K562 (cell line): ENCODE measurements around the gene TNNI2. TPM values are rescaled to one million over a fixed set of nuclear protein-coding genes. Genes with fewer than 3 reads are reported as not detected.

Experiments used
- ATAC-seq: fragments of 200-7000 bp; cut with Tn5 transposase; 3 replicates; pipeline ENCODE4 v1.9.1; 2020; ENCODE audit warnings: moderate library complexity
- BruUV-seq: library from RNA; stranded (reverse); fragments of 400-500 nt; replicated peaks from 2 replicates; lab custom pipeline; 2021; lab: Mats Ljungman, UMichigan
- CTCF ChIA-PET: fragments of 300-600 bp; formaldehyde crosslinking; extraction: SDS; loops from one replicate; lab custom pipeline; 2021; ENCODE audit warnings: low intra/inter-chr PET ratio; lab: Yijun Ruan, JAX
- POLR2A ChIA-PET: fragments of 300-600, 350-650 bp; sonication (Branson Sonifier 250); formaldehyde crosslinking; extraction: SDS; loops from one replicate; lab custom pipeline; 2021; ENCODE audit warnings: antibody characterized with exemption, inconsistent platforms; lab: Yijun Ruan, JAX
- DNase-seq, 4 experiments: peaks; one replicate each; pipeline versions ENCODE4 v3.0.0 to v3.0.0-alpha.2; 2011 to 2018; ENCODE audit warnings: low spot score in 3 of 4, mixed read lengths in 3 of 4; ENCODE audit errors: extremely low read depth in 1 of 4
- FAIRE-seq: peaks from 2 replicates; lab custom pipeline; 2011; peaks lifted over from hg19 to GRCh38; lab: Jason Lieb, UNC
- H2AFZ ChIP-seq: 2 replicates; pipeline ENCODE4 v1.6.0; 2011; ENCODE audit warnings: low read depth, low read length, control low read depth, inconsistent platforms
- H3K27ac ChIP-seq: fragments of 200-600 bp; 3 replicates; pipeline ENCODE4 v1.8.0; 2011; ENCODE audit warnings: low read depth, mild to moderate bottlenecking, control low read depth, inconsistent platforms, low read length, moderate library complexity, mixed read lengths; ENCODE audit errors: extremely low read depth
- H3K27me3 ChIP-seq, 2 experiments: fragments of 300-600 bp in 1 of 2; 2 replicates in 1 of 2; 3 replicates in 1 of 2; pipeline versions ENCODE4 v1.6.0 to v1.8.0; 2011; ENCODE audit warnings: inconsistent platforms in 2 of 2, low read length in 2 of 2, mild to moderate bottlenecking in 1 of 2, mixed read lengths in 1 of 2, moderate library complexity in 1 of 2; ENCODE audit not compliant: control insufficient read depth in 2 of 2, insufficient read depth in 2 of 2
- H3K36me3 ChIP-seq: fragments of 300-600 bp; 3 replicates; pipeline ENCODE4 v1.8.0; 2011; ENCODE audit warnings: mild to moderate bottlenecking, low read length, inconsistent platforms; ENCODE audit not compliant: control insufficient read depth, insufficient read depth
- H3K4me1 ChIP-seq, 2 experiments: fragments of 200-600 bp in 1 of 2; replicated peaks in 1 of 2; 2 replicates in 1 of 2; 3 replicates in 1 of 2; pipeline versions ENCODE4 v1.5.1 to v1.8.0; 2011; ENCODE audit warnings: inconsistent platforms in 2 of 2, low read length in 2 of 2, mild to moderate bottlenecking in 1 of 2, mixed read lengths in 1 of 2, moderate library complexity in 1 of 2; ENCODE audit not compliant: control insufficient read depth in 2 of 2, insufficient read depth in 2 of 2
- H3K4me2 ChIP-seq: 2 replicates; pipeline ENCODE4 v1.6.1; 2011; ENCODE audit warnings: low read length, control low read depth, inconsistent platforms, mixed read lengths; ENCODE audit not compliant: insufficient read depth
- H3K4me3 ChIP-seq: fragments of 200-600 bp; sonication (generic), shearing (Covaris generic); 2 replicates; pipeline ENCODE4 v1.5.1; 2016; ENCODE audit warnings: control low read depth, inconsistent platforms
- H3K79me2 ChIP-seq: fragments of 200-600 bp; 3 replicates; pipeline ENCODE4 v1.8.0; 2011; ENCODE audit warnings: low read length, inconsistent platforms; ENCODE audit not compliant: control insufficient read depth, insufficient read depth
- H3K9ac ChIP-seq, 2 experiments: 2 replicates each; pipeline versions ENCODE4 v1.6.0 to v1.6.1; 2011; ENCODE audit warnings: low read depth in 2 of 2, low read length in 2 of 2, control low read depth in 1 of 2, inconsistent platforms in 1 of 2, mild to moderate bottlenecking in 1 of 2, mixed read lengths in 1 of 2; ENCODE audit not compliant: insufficient read depth in 1 of 2
- H3K9me1 ChIP-seq: one replicate; pipeline ENCODE4 v1.6.0; 2011; ENCODE audit warnings: inconsistent platforms, mild to moderate bottlenecking, low read length, moderate library complexity; ENCODE audit not compliant: control insufficient read depth, insufficient read depth
- H3K9me3 ChIP-seq: replicated peaks from 2 replicates; pipeline ENCODE4 v1.5.1; 2011; ENCODE audit warnings: low read depth, low read length, inconsistent platforms; ENCODE audit not compliant: control insufficient read depth, insufficient read depth
- H4K20me1 ChIP-seq: replicated peaks from 2 replicates; pipeline ENCODE4 v1.6.1; 2011; ENCODE audit warnings: low read length, inconsistent platforms, mixed read lengths; ENCODE audit not compliant: control insufficient read depth, insufficient read depth
- ESRRB ChIP-seq: fragments of 250-450 bp; sonication (Bioruptor Pico); IDR thresholded peaks from 2 replicates; pipeline ENCODE4 v1.5.0; 2020; ENCODE audit warnings: mild to moderate bottlenecking, moderate library complexity, borderline replicate concordance
- HMGN3 ChIP-seq: IDR thresholded peaks from 2 replicates; pipeline ENCODE4 v1.6.1; 2011; ENCODE audit warnings: borderline replicate concordance, low read depth, mild to moderate bottlenecking, mixed read lengths, low read length; ENCODE audit not compliant: insufficient read length; ENCODE audit errors: extremely low read depth
- MITF ChIP-seq: IDR thresholded peaks from 2 replicates; pipeline ENCODE4 v1.6.1; 2014; ENCODE audit warnings: antibody characterized with exemption
- SREBF2 ChIP-seq: sonication (generic); formaldehyde crosslinking; IDR thresholded peaks from 2 replicates; pipeline ENCODE4 v1.4.0; 2020; ENCODE audit warnings: mild to moderate bottlenecking, missing genetic modification reagents
- TGIF2 ChIP-seq: sonication (generic); formaldehyde crosslinking; IDR thresholded peaks from 2 replicates; pipeline ENCODE4 v1.8.1; 2022; ENCODE audit warnings: mild to moderate bottlenecking, missing genetic modification reagents, moderate library complexity
- XRCC3 ChIP-seq: fragments of 450-650 bp; IDR thresholded peaks from 2 replicates; pipeline ENCODE4 v1.6.1; 2017; ENCODE audit warnings: mild to moderate bottlenecking, moderate library complexity
- ZNF311 ChIP-seq: fragments of 250-450 bp; sonication (Bioruptor Pico); IDR thresholded peaks from 2 replicates; pipeline ENCODE4 v1.4.0; 2020; ENCODE audit warnings: mild to moderate bottlenecking, moderate library complexity
- WGBS: fragments of 100-300 bp; shearing (Covaris generic); methylation state at CpG from one replicate; pipeline ENCODE4 v1.1.6; 2016; ENCODE audit warnings: low coverage, mixed read lengths; ENCODE audit not compliant: insufficient coverage; ENCODE audit errors: missing lambda C conversion rate; 5-methylcytosine and 5-hydroxymethylcytosine counted together
- in situ Hi-C: fragments of 300-500 bp; cut with MboI; formaldehyde crosslinking; loops from 4 replicates; pipeline ENCODE4 v1.15.0; 2018; ENCODE audit warnings: inconsistent platforms, mixed read lengths
- intact Hi-C: fragments of 100-400 bp; cut with micrococcal nuclease; formaldehyde crosslinking; loops from 2 replicates; pipeline ENCODE4 v1.14.2; 2022
- polyA plus RNA-seq, 8 experiments: library from polyadenylated mRNA; depleted of rRNA in 4 of 8; stranded (reverse) in 5 of 8; unstranded in 3 of 8; fragments of >200 nt; fragmentation: Nextera tagmentation in 2 of 8; fragmentation: Illumina TruSeq in 1 of 8; extraction: Ambion mirVana in 2 of 8; extraction: Trizol in 1 of 8; gene quantifications; 2 replicates each; pipeline versions ENCODE4 v1.2.1 to v1.2.3, GENCODE V29; 2011 to 2014; ENCODE audit warnings: inconsistent platforms in 1 of 8, missing spikeins in 1 of 8
- total RNA-seq, 7 experiments: library from RNA; depleted of rRNA in 6 of 7; stranded (reverse); fragments of >200 nt in 6 of 7; fragmentation: Illumina TruSeq in 2 of 7; extraction: Trizol in 2 of 7; gene quantifications; 2 replicates each; pipeline versions ENCODE4 v1.2.1 to v1.2.3, GENCODE V29; 2011 to 2021; ENCODE audit warnings: low replicate concordance in 1 of 7
- TF ChIP-seq, protein P1 (sequence below): fragments of 450-650 bp; formaldehyde crosslinking; IDR thresholded peaks from 2 replicates; pipeline ENCODE4 v1.4.0; 2022; ENCODE audit warnings: missing genetic modification characterization
- TF ChIP-seq, protein P2 (sequence below): sonication (generic); formaldehyde crosslinking; IDR thresholded peaks from 2 replicates; pipeline ENCODE4 v1.8.0; 2022; ENCODE audit warnings: missing genetic modification reagents, mild to moderate bottlenecking, borderline replicate concordance
- TF ChIP-seq, protein P3 (sequence below): IDR thresholded peaks from 3 replicates; pipeline ENCODE4 v1.6.1; 2011; ENCODE audit warnings: borderline replicate concordance, mild to moderate bottlenecking, moderate library complexity; ENCODE audit not compliant: insufficient read length; ENCODE audit errors: extremely low read depth

The TNNI2 gene
- total and polyA plus RNA-seq, 9 of the 15 experiments (the other 6 are each of a cell fraction or from before 2014, with no cell fraction given), result not detected

DNA sequence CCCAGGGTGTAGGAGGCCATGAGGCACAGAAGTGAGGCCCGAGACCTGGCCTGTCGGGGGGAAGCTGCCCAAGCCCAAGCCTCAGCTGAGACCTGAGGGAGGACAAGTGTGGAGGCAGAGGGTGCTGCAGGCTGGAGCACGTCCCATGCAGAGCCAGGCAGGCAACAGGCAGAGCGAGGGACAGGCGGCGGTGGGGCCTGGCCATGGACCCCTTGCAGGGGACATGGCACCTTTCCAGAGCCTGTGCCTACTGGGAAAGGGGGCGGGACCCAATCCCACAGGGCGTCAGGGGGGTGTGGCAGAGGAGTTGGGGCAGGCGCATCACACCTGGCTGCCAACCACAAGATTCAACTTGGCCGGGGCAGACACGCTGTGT, 4.3 kb downstream of the TNNI2 start (continued):
- no peak for TF ChIP-seq MITF
- TF ChIP-seq, all 486 proteins: peak for 0

DNA sequence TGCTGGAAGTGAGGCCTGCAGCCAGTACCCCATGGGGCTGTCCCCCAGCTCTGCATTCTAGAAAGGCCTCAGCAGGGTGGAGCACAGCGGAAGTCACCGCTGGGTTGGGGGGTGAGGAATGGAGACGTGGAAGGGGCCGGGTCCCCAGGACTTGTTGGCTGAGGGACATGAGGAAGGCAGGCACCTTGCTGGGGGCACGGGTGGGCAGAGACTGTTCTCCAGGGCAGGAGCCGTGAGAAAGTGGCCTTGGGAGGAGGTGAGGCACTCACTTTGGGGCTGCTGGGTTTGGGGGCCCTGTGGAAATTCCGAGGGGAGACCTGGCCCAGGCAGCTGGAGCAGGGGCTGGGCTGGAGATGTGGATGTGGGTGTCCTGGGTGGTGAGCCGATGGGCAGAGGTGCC, 5.0 kb downstream of the TNNI2 start:
- Histone ChIP-seq H3K9ac (peak overlapping the region in 1 of 2 experiments; percentile 81; a peak in 1 of 4 replicates), H3K9me3 (no peaks in the 10 kb centered on the region), H3K36me3 (no peaks in the 10 kb centered on the region), H3K27me3 (peaks cover 0 to 53% of the 10 kb centered on the region in 2 experiments; a peak in 3 of 5 replicates), H3K4me1 (peaks cover 9 to 66% of the 10 kb centered on the region in 2 experiments; a peak in 4 of 5 replicates), H2AFZ (0 out of 2 replicates have a peak overlapping the region, but pooled peaks have one; percentile 86), H3K79me2 (no peaks in the 10 kb centered on the region), H3K27ac (no peak overlapping the region), H3K9me1 (no peaks in the 10 kb centered on the region), H3K4me2 (no peak overlapping the region), H3K4me3 (no peak overlapping the region), H4K20me1 (no peaks in the 10 kb centered on the region; the same call in 1 of the 2 replicates)
- intact Hi-C loops, result no loop called here
- in situ Hi-C loops, result no loop called here
- WGBS, result 51% methylated on average over 7 of the region's 8 CpGs
- no TSS peak for BruUV-seq
- POLR2A ChIA-PET, result no interaction called here
- DNase-seq, result no peak
- no peak for FAIRE-seq
- no peak for ATAC-seq
- CTCF ChIA-PET, result no interaction called here
- TF ChIP-seq XRCC3 (no peak), ESRRB (CRISPR knock-in tag) (no peak), ZNF311 (no peak), TGIF2 (no peak), SREBF2 (CRISPR knock-in tag) (no peak), HMGN3 (no peak)
- TF ChIP-seq, protein P1, sequence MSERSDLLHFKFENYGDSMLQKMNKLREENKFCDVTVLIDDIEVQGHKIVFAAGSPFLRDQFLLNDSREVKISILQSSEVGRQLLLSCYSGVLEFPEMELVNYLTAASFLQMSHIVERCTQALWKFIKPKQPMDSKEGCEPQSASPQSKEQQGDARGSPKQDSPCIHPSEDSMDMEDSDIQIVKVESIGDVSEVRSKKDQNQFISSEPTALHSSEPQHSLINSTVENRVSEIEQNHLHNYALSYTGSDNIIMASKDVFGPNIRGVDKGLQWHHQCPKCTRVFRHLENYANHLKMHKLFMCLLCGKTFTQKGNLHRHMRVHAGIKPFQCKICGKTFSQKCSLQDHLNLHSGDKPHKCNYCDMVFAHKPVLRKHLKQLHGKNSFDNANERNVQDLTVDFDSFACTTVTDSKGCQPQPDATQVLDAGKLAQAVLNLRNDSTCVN (CRISPR knock-in tag), result no peak
- TF ChIP-seq, protein P2, sequence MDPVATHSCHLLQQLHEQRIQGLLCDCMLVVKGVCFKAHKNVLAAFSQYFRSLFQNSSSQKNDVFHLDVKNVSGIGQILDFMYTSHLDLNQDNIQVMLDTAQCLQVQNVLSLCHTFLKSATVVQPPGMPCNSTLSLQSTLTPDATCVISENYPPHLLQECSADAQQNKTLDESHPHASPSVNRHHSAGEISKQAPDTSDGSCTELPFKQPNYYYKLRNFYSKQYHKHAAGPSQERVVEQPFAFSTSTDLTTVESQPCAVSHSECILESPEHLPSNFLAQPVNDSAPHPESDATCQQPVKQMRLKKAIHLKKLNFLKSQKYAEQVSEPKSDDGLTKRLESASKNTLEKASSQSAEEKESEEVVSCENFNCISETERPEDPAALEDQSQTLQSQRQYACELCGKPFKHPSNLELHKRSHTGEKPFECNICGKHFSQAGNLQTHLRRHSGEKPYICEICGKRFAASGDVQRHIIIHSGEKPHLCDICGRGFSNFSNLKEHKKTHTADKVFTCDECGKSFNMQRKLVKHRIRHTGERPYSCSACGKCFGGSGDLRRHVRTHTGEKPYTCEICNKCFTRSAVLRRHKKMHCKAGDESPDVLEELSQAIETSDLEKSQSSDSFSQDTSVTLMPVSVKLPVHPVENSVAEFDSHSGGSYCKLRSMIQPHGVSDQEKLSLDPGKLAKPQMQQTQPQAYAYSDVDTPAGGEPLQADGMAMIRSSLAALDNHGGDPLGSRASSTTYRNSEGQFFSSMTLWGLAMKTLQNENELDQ (CRISPR knock-in tag), result no peak
- TF ChIP-seq, protein P3, sequence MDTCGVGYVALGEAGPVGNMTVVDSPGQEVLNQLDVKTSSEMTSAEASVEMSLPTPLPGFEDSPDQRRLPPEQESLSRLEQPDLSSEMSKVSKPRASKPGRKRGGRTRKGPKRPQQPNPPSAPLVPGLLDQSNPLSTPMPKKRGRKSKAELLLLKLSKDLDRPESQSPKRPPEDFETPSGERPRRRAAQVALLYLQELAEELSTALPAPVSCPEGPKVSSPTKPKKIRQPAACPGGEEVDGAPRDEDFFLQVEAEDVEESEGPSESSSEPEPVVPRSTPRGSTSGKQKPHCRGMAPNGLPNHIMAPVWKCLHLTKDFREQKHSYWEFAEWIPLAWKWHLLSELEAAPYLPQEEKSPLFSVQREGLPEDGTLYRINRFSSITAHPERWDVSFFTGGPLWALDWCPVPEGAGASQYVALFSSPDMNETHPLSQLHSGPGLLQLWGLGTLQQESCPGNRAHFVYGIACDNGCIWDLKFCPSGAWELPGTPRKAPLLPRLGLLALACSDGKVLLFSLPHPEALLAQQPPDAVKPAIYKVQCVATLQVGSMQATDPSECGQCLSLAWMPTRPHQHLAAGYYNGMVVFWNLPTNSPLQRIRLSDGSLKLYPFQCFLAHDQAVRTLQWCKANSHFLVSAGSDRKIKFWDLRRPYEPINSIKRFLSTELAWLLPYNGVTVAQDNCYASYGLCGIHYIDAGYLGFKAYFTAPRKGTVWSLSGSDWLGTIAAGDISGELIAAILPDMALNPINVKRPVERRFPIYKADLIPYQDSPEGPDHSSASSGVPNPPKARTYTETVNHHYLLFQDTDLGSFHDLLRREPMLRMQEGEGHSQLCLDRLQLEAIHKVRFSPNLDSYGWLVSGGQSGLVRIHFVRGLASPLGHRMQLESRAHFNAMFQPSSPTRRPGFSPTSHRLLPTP, result no peak
